H7 (cell line): Measurements from ENCODE around the gene ACSL3. TPM values are rescaled to one million over a fixed set of nuclear protein-coding genes. Genes with fewer than 3 reads are reported as not detected.
A peak's percentile ranks its signal among the peaks of the same experiment; 100 is the strongest.

Experiments used
- DNase-seq: peaks from one replicate; pipeline ENCODE4 v3.0.0; 2012
- H3K27me3 ChIP-seq: 2 replicates; pipeline ENCODE4 v1.6.0; 2011; ENCODE audit warnings: mild to moderate bottlenecking, low read length; ENCODE audit not compliant: control insufficient read depth, insufficient read depth
- H3K36me3 ChIP-seq: replicated peaks from 2 replicates; pipeline ENCODE4 v1.5.1; 2011; ENCODE audit warnings: low read length; ENCODE audit not compliant: control insufficient read depth, insufficient read depth
- H3K4me3 ChIP-seq: 2 replicates; pipeline ENCODE4 v1.5.1; 2011; ENCODE audit warnings: low read depth, mild to moderate bottlenecking, control low read depth, low read length, moderate library complexity; ENCODE audit not compliant: insufficient read depth
- total RNA-seq: library from RNA; depleted of rRNA; stranded (reverse); fragments of >200 nt; shearing (Covaris generic); gene quantifications from 2 replicates; pipeline ENCODE4 v1.2.3, GENCODE V29; 2014

The ACSL3 gene
- total RNA-seq, 1 experiment from 2014 or later, result 83.5 TPM

GRCh38 chr2:222927600-222927999 lies 66.8 kb downstream of the ACSL3 start:
- no peak for DNase-seq
- no peaks in the 10 kb centered on the region for H3K27me3 ChIP-seq
- H3K36me3 ChIP-seq, result peaks cover 14% of the 10 kb centered on the region
- no peak overlapping the region for H3K4me3 ChIP-seq

- no peak overlapping the region for H3K4me3 ChIP-seq
- H3K27me3 ChIP-seq, result no peaks in the 10 kb centered on the region
- DNase-seq, result no peak
- H3K36me3 ChIP-seq, result peaks cover 15% of the 10 kb centered on the region
These were observed 67.5 kb downstream of the ACSL3 start for GRCh38 chr2:222928335-222928734.

DNA sequence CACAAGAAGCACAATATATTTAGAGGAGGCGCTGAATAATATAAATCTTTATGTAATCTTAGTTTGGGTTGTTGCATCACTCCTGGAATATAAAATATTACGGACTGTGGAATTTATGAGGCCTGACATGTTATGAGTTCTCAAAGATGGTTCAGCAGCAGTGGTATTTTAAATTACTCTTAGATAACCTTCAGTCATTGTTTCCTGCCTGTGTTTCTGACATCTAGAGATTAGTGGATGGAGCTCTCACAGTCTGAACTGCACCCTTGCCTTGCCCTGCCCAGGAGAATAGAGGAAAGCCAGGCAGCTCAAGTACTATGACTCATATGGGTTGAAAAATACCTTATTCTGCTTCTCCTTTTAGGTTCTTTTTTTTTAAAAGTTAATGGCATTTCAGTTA lies 70.0 kb downstream of the ACSL3 start:
- no peaks in the 10 kb centered on the region for H3K27me3 ChIP-seq
- no peak for DNase-seq
- H3K4me3 ChIP-seq, result no peak overlapping the region
- peaks cover 21% of the 10 kb centered on the region for H3K36me3 ChIP-seq

GRCh38 chr2:222931659-222932058 lies 70.8 kb downstream of the ACSL3 start:
- peaks cover 22% of the 10 kb centered on the region for H3K36me3 ChIP-seq
- no peak overlapping the region for H3K4me3 ChIP-seq
- DNase-seq, result no peak
- no peaks in the 10 kb centered on the region for H3K27me3 ChIP-seq

GRCh38 chr2:222933458-222933857 lies 72.6 kb downstream of the ACSL3 start:
- Histone ChIP-seq H3K27me3 (no peaks in the 10 kb centered on the region), H3K36me3 (peaks cover 23% of the 10 kb centered on the region), H3K4me3 (no peak overlapping the region)
- no peak for DNase-seq

DNA sequence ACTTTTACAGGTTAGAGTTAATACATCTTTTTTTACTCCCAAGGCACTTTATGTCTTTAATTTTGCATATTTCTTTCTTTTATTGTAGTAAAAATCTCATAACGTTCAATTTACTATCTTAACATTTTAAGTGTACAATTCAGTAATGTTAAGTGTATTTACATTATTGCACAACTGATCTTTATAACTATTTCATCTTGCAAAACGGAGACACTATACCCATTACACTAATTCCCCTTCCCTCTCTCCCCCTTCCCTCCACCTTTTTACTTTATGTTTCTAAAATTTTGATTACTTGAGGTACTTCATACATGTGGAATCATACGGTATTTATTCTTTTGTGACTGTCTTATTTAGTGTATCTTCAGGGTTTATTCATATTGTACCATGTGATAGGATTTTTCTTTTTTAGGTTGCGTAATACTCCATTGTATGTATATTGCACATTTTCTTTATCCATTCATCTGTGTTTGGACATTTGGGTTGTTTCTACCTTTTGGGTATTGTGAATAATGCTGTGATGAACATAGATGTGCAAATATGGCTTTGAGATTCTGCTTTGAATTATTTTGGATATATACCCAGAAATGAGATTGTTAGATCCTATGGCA lies 75.0 kb downstream of the ACSL3 start:
- H3K36me3 ChIP-seq, result peaks cover 18% of the 10 kb centered on the region
- no peak overlapping the region for H3K4me3 ChIP-seq
- no peak for DNase-seq
- H3K27me3 ChIP-seq, result no peaks in the 10 kb centered on the region

- no peak overlapping the region for H3K4me3 ChIP-seq
- DNase-seq, result no peak
- peaks cover 16% of the 10 kb centered on the region for H3K36me3 ChIP-seq
These were observed 75.9 kb downstream of the ACSL3 start for GRCh38 chr2:222936705-222937104.

GRCh38 chr2:222938327-222938726 lies 77.5 kb downstream of the ACSL3 start:
- Histone ChIP-seq H3K36me3 (peaks cover 8% of the 10 kb centered on the region), H3K4me3 (no peak overlapping the region), H3K27me3 (no peaks in the 10 kb centered on the region)
- no peak for DNase-seq

More at GRCh38 chr2:222936705-222937104, 75.9 kb downstream of the ACSL3 start:
- H3K27me3 ChIP-seq, result no peaks in the 10 kb centered on the region

DNA sequence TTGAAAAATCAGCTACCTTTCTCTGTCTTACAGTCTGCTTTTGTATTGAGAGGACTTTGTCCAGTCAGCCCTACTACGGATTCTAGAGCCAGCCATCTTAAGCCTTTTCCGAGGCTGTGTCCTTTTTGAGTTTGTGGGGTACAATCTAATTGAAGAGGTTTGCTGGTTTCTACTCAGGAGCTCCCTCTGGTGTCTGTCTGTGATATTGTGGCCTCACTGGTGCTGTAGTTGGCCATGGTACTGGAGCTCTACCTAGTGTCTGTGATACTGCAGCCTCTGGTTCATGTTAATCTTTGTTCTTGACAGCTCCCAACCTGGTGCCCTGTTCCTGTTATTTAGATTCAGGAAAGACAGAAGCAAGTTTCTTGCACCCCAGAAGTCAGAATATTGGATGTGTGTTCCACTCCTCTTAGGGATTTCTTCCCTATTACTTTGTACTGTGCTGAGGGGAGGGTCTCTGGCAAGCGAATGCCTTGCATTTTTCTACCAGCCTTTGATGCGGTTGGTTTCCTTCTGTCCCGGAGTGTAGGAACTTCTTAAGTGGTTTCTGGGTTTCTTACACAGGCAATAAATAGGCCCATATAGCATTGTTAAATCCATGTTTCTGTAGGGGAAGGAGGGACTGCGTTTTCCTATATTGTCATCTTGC lies 78.5 kb downstream of the ACSL3 start:
- Histone ChIP-seq H3K4me3 (no peak overlapping the region), H3K27me3 (no peaks in the 10 kb centered on the region), H3K36me3 (peaks cover 5% of the 10 kb centered on the region)
- peak; percentile 36 for DNase-seq

GRCh38 chr2:222939979-222940378 lies 79.1 kb downstream of the ACSL3 start:
- Histone ChIP-seq H3K4me3 (no peak overlapping the region), H3K27me3 (no peaks in the 10 kb centered on the region), H3K36me3 (peaks cover 3% of the 10 kb centered on the region)
- no peak for DNase-seq

DNA sequence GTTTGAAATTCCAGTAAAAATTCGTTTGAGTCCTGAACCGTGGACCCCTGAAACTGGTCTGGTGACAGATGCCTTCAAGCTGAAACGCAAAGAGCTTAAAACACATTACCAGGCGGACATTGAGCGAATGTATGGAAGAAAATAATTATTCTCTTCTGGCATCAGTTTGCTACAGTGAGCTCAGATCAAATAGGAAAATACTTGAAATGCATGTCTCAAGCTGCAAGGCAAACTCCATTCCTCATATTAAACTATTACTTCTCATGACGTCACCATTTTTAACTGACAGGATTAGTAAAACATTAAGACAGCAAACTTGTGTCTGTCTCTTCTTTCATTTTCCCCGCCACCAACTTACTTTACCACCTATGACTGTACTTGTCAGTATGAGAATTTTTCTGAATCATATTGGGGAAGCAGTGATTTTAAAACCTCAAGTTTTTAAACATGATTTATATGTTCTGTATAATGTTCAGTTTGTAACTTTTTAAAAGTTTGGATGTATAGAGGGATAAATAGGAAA lies 80.7 kb downstream of the ACSL3 start:
- Histone ChIP-seq H3K4me3 (no peak overlapping the region), H3K36me3 (peaks cover 1% of the 10 kb centered on the region), H3K27me3 (no peaks in the 10 kb centered on the region)
- no peak for DNase-seq

DNA sequence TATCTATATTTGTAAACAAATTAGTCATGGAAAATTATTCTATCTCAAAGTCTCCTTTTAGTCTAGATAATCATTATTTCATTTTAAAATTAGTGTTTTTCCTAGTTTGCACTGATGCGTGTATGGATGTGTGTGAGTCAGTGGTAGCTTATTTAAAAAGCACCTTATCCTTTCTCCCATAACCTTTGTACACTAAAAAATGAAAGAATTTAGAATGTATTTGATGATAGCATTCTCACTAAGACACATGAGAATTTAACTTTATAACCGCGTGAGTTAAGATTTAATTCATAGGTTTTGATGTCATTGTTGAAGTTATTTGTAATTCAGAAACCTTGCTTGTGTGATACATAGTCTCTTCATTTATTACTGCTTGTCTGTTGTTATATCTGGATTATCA lies 81.7 kb downstream of the ACSL3 start:
- DNase-seq, result no peak
- Histone ChIP-seq H3K4me3 (no peak overlapping the region), H3K27me3 (no peaks in the 10 kb centered on the region), H3K36me3 (no peaks in the 10 kb centered on the region; the same call in 1 of the 2 replicates)

DNA sequence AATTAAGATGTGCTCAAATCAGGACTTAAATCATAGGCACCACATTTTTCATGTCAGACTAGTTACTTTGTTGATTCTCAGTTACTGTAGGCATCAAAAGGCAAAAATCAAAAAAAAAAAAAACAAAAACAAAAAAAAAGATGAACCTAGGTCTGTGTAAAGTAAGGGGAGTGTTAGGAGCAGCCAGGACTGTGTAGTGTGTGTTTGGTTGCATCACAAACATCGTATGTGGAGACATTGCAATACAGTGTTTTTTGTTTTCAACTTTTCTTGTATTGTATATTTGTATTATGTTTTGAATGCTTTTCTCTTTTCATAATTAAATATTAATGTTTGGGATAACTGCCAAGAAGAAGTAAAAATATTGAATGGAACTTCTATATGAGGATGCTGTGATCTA lies 82.1 kb downstream of the ACSL3 start:
- H3K36me3 ChIP-seq, result no peaks in the 10 kb centered on the region; the same call in 1 of the 2 replicates
- no peaks in the 10 kb centered on the region for H3K27me3 ChIP-seq
- no peak for DNase-seq
- no peak overlapping the region for H3K4me3 ChIP-seq

GRCh38 chr2:222943820-222944219 lies 83.0 kb downstream of the ACSL3 start:
- no peak for DNase-seq
- H3K36me3 ChIP-seq, result no peaks in the 10 kb centered on the region; the same call in 1 of the 2 replicates
- no peaks in the 10 kb centered on the region for H3K27me3 ChIP-seq
- no peak overlapping the region for H3K4me3 ChIP-seq

DNA sequence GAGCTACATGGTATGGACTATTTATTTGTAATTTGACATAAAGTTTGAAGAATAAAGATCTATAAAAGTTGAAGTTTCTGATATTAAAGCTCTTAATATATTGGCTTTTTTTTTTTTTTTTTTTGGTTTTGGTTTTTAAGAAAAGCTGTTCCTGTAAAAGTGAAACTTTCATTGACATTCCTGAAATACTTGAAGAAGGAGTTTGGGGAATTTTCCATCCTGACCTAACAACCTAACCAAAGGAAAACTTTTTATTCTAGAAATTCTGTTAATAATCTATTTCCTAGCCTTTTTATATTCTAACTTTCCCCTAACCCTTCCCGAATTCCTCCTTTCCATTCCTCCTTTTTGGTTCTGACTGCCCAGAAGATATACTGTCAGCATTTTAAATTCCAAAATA lies 83.7 kb downstream of the ACSL3 start:
- DNase-seq, result no peak
- Histone ChIP-seq H3K27me3 (no peaks in the 10 kb centered on the region), H3K36me3 (no peaks in the 10 kb centered on the region; the same call in 1 of the 2 replicates), H3K4me3 (no peak overlapping the region)
